Measurements from ENCODE around the gene NDST3. TPM values are rescaled to one million over a fixed set of nuclear protein-coding genes. Genes with fewer than 3 reads are reported as not detected.

Gene NDST3
- total RNA-seq, 3 donors from 2014 or later = 0.09 to 0.26 (median 0.12) TPM

DNA sequence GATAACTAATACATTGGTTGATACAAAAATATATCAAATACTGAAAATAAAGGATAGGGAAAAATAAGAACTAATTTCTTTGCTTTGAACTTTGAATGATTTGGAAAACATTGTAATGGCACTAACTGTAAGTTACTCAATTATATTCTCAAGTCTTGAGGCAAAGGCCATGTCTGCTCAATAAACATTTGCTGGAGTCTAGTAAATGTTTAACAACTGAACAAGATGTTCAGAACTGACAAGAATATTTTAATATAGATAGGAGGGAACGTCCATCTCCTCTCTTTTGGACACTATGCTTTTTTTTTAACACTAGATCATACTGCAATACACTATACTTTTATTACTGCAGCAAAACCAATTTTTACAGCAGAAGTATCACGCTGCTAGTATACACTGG lies 242.3 kb downstream of the NDST3 start:
- H3K4me1 ChIP-seq (ENCODE audit: low read depth) = peaks cover 23% of the 10 kb centered on the region
- DNase-seq (no peak), ATAC-seq (peak; percentile 19)
- no peaks in the 10 kb centered on the region for H3K9me3 ChIP-seq
- no peak overlapping the region for H3K4me3 ChIP-seq
- intact Hi-C loops (cut with DNase I, micrococcal nuclease) = no loop called here
- no peaks in the 10 kb centered on the region for H3K36me3 ChIP-seq (ENCODE audit: low read depth)
- TF ChIP-seq, protein P1, sequence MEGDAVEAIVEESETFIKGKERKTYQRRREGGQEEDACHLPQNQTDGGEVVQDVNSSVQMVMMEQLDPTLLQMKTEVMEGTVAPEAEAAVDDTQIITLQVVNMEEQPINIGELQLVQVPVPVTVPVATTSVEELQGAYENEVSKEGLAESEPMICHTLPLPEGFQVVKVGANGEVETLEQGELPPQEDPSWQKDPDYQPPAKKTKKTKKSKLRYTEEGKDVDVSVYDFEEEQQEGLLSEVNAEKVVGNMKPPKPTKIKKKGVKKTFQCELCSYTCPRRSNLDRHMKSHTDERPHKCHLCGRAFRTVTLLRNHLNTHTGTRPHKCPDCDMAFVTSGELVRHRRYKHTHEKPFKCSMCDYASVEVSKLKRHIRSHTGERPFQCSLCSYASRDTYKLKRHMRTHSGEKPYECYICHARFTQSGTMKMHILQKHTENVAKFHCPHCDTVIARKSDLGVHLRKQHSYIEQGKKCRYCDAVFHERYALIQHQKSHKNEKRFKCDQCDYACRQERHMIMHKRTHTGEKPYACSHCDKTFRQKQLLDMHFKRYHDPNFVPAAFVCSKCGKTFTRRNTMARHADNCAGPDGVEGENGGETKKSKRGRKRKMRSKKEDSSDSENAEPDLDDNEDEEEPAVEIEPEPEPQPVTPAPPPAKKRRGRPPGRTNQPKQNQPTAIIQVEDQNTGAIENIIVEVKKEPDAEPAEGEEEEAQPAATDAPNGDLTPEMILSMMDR (IDR thresholded peaks at IDR 0.05) = no peak

DNA sequence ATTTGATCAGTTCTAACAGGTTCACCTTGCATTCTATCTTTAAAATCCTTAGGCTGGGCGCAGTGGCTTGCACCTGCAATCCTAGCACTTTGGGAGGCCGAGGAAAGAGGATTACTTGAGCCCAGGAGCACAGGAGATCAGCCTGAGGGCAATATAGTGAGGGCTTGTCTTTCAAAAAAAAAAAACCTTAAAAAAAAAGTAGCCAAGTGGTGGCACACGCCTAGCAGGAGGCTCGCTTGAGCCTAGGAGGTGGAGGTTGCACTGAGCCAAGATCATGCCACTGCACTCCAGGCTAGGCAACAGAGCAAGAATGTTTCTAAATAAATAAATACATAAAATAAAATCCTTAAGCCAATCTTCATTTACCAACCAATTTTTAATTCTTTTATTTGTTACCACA lies 243.0 kb downstream of the NDST3 start:
- no peak for ATAC-seq
- no peak overlapping the region for H3K4me3 ChIP-seq
- no peaks in the 10 kb centered on the region for H3K36me3 ChIP-seq (ENCODE audit: low read depth)
- H3K9me3 ChIP-seq = no peaks in the 10 kb centered on the region
- peak in 2 of 3 donors; percentile 39 to 40 for DNase-seq
- peaks cover 23% of the 10 kb centered on the region for H3K4me1 ChIP-seq (ENCODE audit: low read depth)
- intact Hi-C loops (cut with DNase I, micrococcal nuclease) = no loop called here
- TF ChIP-seq, protein P1 (IDR thresholded peaks at IDR 0.05) = no peak

DNA sequence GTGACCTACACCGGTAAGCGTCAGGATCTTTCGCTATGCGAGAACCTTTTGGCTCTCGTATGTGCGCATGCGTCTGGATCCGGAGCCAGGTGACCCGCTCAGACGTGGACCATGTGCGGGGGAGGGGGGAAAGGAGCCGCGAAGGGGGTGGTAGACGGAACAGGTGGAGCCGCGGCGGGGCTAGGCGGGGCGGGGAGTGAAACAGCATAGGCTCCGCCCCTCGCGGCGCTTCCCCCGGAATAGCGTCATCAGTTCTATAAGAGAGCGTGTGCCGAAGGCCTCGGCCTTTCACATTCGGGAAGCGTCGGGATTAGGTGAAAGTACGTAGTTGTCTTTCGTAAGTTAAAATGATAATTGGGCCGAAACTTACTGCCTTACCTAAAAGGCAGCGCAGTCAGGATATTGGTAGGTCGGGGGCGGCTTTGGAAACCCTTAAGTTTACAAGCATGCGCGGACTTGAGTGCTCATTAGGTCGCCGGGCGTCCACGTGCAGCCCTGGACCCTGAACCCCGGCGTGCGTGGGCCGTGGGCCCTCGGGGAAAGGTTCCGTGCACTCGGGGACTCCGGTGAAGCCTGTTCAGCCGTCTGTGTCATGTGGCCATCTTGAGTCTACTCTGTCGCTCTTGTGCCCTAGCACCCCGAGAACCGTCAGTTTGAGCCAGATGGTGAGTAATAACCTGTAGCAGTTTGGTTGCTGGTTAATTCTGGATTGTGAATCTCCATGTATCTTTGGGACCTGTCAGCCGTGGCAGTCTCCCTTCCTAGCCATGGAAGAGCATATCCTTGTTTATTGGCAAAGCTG lies 244.4 kb downstream of the NDST3 start:
- Histone ChIP-seq H3K9me3 (no peaks in the 10 kb centered on the region), H3K4me3 (peak overlapping the region; percentile 52), H3K4me1 (ENCODE audit: low read depth) (peaks cover 23% of the 10 kb centered on the region), H3K36me3 (ENCODE audit: low read depth) (no peaks in the 10 kb centered on the region)
- DNase-seq (peak; percentile 98 to 99 (median 98)), ATAC-seq (peak; percentile 95)
- intact Hi-C loops (cut with DNase I, micrococcal nuclease) = no loop called here
- TF ChIP-seq, protein P1 (IDR thresholded peaks at IDR 0.05) = no peak

DNA sequence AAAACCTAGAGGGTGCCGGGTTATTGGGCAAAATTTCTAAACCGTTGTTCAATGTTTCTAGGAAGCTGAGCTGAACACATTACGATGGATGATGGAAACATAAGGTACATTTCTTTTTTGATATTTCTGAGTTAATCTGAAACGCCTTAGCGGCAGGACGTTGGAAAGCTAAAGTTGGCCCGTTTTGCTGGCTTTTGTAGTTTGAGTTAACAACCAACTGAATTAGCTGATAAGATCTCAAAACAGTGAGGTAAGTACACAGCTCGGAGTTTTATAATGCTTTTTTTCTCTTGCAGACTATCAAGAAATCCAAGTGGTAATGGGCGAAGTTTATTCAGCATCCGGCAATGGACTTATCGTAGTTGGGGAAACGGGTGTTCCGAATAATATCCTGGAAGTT lies 245.0 kb downstream of the NDST3 start:
- H3K4me3 ChIP-seq = peak overlapping the region; percentile 52
- TF ChIP-seq, protein P1 (IDR thresholded peaks at IDR 0.05) = no peak
- H3K9me3 ChIP-seq = no peaks in the 10 kb centered on the region
- no peaks in the 10 kb centered on the region for H3K36me3 ChIP-seq (ENCODE audit: low read depth)
- ATAC-seq = no peak
- intact Hi-C loops (cut with DNase I, micrococcal nuclease) = no loop called here
- DNase-seq = peak in 1 of 3 donors; percentile 10
- peaks cover 23% of the 10 kb centered on the region for H3K4me1 ChIP-seq (ENCODE audit: low read depth)

DNA sequence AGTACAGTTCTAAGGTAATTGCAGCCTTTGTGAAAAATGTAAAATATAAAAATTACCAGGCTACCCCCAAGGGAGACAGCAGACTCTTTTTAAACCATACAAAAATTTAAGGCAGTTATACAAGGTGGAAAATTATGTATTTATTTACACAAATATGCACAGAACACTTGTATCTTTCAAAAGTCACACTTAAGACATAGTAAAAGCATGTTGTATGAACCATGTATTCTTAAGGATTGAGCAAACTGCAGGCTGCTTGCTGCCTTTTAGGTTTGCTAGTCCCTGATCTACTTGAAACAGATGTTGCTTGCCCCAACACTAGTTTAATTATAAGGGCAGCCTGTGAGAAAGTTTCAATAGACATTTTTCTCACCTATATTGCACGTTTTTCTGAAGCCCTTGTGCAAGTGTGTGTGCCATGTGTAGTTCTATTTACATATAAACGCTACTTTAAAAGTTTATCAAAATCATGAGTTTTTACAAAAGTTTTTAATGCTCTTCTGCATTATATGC lies 245.7 kb downstream of the NDST3 start:
- ATAC-seq = no peak
- Histone ChIP-seq H3K4me1 (ENCODE audit: low read depth) (peaks cover 23% of the 10 kb centered on the region), H3K4me3 (no peak overlapping the region), H3K36me3 (ENCODE audit: low read depth) (no peaks in the 10 kb centered on the region), H3K9me3 (no peaks in the 10 kb centered on the region)
- TF ChIP-seq, protein P1 (IDR thresholded peaks at IDR 0.05) = no peak
- no peak for DNase-seq
- intact Hi-C loops (cut with DNase I, micrococcal nuclease) = loop anchor here in 1 of 2 donors (5.0 kb wide), 1 partner anchor 72 kb away; the partner anchor contains the start of gene PRSS12

Measured in mucosa of descending colon (tissue), 3 donors.